Left cardiac atrium (tissue), 4 donors: ENCODE data around the gene FOXO1. TPM values are rescaled to one million over a fixed set of nuclear protein-coding genes. Genes with fewer than 3 reads are reported as not detected.

Experiments
- ATAC-seq, 2 donors: fragments of 200-7000 bp; cut with Tn5 transposase; one replicate each; pipeline ENCODE4 v1.9.1; 2020; ENCODE audit warnings: mild to moderate bottlenecking in 2 of 2, moderate library complexity in 2 of 2
- DNase-seq: peaks from one replicate; pipeline ENCODE4 v3.0.0-alpha.2; 2020
- intact Hi-C, 2 donors: fragments of 100-400 bp; cut with DNase I; formaldehyde crosslinking; loops; one replicate each; pipeline versions ENCODE4 v1.14.1 to v1.15.1; 2022 to 2023
- total RNA-seq, 2 donors: library from RNA; stranded (reverse); fragmentation: NEBNext Ultra II Directional; extraction: Animal tissue kit (Norgen Biotek cat#: 25700); gene quantifications; one replicate each; pipeline ENCODE4 v1.2.1, GENCODE V29; 2021
- donor health status: DM: no; HTN: yes; CAD: no.
- donor health status: DM: no; HTN: yes; CAD: no; lungs with severe emphysema.
- donor health status: DM: yes; HTN: yes; CAD: no.
- donor health status: Dilated cardiomyopathy.

FOXO1 gene
- total RNA-seq, 2 donors from 2014 or later = 22.9 to 31.5 TPM

DNA sequence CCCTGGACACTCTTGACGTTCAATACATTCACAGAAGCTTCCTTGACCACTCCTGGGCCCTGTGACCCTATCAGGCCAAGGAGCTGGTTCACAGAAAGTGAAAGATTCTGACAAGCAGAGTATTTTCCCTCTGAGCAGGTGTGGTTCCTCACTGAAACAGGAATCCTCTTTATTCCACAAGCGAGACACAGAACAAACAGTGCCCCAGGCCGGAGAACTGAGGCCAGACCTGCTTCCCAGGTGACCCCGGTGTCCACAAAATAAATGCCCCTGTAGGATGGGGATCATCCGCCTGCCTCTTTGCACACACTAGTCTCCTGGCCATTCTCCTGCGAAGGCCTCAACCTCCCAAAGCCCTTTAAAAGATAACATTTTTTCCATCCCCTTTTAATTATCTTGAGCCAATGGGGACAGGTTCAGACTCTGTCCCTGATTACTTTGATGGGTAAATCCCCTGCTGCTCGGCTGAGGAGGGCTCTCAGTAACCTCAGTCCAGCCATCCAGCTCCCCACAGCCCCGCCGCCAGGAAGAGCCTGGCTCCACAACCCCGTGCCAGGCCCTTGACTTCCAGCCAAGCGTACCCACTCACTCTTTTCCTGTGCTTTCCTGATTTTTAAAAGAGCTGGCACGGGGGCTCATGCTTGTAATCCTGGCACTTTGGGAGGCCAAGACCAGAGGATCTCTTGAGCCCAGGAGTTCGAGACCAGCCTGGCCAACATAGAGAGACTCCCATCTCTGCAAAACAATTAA is 129.1 kb downstream of the FOXO1 start:
- intact Hi-C loops = no loop called here
- DNase-seq (no peak), ATAC-seq (no peak)

DNA sequence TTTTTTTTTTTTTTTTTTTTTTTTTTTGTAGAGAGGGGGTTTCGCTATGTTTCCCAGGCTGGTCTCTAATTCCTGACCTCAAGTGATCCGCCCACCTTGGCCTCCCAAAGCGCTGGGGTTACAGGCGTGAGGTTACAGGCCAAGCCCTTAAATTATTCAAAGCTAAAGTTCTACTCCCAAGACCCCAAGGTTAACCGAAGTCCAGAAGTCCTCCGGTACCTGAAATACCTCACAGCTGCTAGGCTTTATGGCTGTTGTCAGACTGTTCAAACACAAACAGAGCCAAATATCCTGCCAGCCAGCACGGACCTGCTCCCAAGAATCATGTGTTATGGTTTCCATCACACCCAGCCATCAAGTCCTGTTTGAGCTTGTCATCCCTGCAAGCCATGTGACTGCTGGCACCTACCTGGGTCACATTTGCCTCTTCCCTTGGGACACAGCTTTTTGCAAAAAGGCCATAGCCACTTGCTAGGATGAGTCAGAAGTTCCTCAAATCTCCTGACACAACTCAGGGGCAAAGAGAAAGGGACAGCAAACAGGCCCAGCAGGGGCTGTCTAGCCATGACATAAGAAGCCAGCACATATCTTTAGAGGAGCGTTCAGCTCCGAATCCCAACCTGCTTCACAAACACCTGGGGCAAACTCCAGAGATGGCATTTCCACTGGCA is 129.9 kb downstream of the FOXO1 start:
- intact Hi-C loops = no loop called here
- no peak for DNase-seq
- ATAC-seq = peak in 1 of 2 donors; percentile 38

DNA sequence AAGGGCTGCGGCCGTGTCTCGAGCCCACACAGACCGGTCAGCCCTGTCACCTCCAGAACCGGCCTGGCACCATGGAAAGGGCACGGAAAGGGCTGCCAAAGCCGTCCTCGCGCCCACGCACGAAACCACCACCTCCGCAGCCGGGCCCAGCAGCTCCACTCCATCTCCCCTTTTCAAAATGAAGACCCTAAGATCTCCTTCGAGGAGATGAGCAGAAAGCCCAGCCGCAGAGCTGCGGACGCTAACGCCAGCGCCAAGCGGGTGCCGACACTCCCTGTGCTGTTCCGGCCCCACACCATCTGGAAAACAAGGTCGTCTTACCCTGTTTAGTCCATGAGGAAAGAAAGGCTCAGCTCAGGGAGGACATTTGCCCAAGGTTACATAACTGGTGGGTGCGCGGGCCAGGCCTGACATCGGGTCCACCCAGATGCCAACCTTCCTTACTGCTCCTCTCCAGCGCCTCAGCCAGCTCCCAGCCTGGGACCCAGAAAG is 131.1 kb downstream of the FOXO1 start:
- no peak for DNase-seq
- intact Hi-C loops = no loop called here
- ATAC-seq = peak in 1 of 2 donors; percentile 47

DNA sequence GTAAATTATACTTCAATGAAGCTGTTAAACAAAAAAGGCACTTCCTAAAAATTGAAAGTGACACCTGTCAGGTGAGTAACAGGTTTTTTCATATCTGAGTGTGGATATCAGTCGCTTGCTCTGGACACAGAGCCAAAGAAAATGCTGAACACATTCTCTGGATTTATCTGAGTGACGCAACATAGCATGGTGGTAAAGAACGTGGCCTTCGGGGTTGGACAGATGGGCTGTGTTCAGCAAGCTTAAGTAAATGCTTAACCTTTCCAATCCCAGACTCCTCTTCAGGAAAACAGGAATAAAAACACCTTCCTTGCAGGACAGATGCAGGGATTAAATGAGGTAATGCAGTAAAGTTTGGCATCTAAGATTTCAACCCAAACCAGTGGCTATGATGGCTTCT is 132.0 kb downstream of the FOXO1 start:
- DNase-seq (no peak), ATAC-seq (no peak)
- intact Hi-C loops = no loop called here

DNA sequence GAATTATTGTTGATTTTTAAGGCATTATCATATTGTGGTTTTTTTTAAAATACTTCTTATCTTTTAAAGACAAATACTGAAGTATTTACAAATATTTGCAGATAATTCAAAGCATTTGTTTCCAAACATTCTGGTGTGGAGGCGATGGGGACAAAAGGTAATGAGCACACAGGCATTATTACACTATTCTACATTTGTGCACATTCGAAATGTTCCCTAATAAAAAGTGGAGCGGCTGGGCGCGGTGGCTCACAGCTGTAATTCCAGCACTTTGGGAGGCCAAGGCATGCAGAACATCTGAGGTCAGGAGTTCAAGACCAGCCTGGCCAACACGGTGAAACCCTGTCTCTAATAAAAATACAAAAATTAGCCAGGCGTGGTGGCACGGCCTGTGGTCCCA is 133.4 kb downstream of the FOXO1 start:
- DNase-seq = no peak
- intact Hi-C loops = no loop called here
- ATAC-seq = no peak

DNA sequence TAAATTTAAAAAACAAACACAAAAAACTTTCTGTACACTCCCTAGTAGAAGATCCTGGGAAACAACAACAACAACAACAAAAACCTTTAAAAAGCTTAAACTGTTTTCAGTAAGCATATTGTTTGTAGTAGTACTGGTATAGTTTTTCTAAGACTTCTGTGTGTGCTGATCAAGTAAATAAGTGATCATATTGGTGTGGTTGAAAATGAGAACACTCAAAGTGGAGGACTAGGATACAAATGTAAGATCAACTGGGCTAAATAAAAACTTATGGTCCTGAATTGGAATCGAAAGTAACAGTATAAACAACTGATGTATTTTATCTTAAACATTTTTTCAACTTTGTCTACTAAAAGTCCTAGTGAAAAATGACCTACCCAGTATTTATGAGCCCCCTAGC is 135.5 kb downstream of the FOXO1 start:
- no peak for ATAC-seq
- intact Hi-C loops = no loop called here
- no peak for DNase-seq

DNA sequence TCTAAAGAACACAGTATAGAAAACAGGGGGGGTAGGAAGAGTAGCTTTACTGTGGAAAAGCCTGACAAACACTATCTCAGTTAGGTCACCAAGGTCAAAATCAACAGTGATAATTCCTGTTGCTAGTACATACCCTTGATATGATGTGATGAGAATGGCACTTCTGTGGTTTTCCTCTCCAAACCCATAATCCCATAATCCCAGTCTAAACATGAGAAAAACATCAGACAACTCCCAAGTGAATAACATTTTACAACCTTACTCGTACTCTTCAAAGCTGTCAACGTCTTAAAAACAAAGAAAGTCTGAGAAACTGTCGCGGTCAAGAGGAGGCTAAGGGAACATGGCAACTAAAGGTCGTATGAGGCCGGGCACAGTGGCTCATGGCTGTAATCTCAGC is 137.6 kb downstream of the FOXO1 start:
- ATAC-seq (no peak), DNase-seq (no peak)
- intact Hi-C loops = no loop called here

DNA sequence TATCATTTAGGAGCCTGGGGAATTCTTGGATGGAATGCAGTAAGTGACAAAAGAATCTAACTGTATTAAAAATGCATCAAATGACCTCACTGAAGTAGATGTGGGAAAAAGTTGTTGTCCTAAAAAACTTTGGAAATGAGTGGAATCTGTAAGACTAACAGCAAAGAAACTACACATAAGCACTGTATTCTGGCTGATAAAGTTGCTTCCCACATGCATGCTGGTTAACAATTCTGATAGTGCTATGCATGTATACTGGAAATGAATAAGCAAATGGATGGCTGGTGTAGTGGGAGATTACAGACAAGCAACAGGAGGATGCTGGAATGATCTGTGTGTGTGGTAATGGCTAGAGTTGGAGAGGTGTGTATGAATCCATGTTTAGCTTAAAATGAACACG is 138.5 kb downstream of the FOXO1 start:
- DNase-seq = no peak
- intact Hi-C loops = no loop called here
- ATAC-seq = no peak

DNA sequence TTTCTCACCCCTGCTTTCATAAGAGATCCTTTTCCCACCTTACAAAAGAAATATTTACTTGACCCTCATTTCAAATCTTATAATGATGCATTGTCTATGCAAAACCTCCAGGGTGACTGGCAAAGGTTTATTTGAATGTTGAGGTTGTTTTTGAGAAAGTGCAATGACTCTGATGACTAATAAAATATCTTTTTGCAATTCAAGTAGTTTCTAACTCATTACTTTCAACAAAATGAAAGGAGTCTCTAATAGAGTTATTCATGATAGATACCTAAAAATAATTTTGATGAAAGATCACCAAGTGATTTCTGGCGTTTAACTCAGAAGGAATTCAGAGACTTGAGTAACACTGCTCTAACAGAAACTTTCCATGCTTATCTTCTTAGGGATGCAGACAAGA is 144.2 kb downstream of the FOXO1 start:
- DNase-seq (no peak), ATAC-seq (peak in 1 of 2 donors; percentile 38)
- intact Hi-C loops = no loop called here

DNA sequence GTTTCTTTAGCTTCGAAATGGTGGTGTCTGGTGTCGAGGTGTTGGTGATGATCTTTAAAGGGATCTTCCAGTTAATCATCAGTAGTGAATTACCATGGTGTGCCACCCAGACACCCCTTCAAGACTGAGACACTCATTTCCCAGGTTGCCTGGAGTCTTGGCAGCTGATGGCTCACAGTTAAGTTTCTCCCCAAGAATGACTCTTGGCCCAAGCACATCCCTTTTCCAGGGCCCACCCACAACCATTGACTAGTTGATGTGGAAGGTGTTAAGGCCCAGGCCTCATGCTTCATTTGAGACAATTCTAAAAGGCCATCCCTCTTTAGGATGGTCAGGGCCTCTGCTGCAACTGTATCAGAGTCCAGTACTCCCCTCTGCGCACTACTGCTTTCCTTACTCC is 145.5 kb downstream of the FOXO1 start:
- intact Hi-C loops = no loop called here
- DNase-seq = no peak

DNA sequence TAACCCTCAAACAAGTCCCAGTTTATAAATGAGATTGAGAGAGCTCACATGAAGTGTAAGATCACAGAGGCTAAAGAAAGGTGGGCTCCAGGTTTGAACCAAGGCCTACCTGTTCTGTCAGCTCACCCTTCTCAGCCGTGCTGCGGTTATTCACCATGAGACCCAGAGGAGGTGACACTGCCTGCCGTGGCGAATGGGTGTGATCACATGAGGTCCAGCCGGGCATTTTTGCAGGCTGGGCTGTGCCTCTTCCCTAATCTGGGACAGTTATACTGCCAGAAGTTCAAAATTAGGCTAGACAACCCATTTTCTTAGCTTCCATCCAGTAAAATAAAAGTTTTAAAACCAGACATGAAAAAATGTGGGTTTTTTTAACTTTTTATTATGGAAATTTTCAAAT is 146.8 kb downstream of the FOXO1 start:
- ATAC-seq (peak; percentile 78), DNase-seq (peak; percentile 48)
- intact Hi-C loops = no loop called here

More for the DNA sequence above, 145.5 kb downstream of the FOXO1 start:
- ATAC-seq = no peak

DNA sequence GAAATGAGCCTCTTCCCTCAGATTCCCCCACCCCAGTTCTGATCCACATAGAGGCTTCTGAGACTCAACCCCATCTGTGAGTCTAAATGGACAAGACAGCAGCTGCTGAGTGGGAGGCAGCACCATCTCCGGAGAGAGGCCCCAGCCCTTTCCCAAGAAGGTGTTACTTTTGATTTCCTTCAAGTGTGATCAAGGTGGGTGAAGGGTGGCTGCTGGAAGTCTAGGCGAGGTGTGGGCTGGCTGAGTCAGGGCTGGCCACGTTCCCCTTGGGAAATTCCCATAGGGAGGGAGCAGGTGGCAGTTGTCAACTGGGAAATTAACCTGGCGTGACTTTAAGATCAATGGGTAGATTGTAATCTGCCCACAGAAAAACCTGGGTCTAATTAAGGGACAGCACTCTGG is 148.0 kb downstream of the FOXO1 start:
- ATAC-seq = no peak
- intact Hi-C loops = no loop called here
- no peak for DNase-seq

DNA sequence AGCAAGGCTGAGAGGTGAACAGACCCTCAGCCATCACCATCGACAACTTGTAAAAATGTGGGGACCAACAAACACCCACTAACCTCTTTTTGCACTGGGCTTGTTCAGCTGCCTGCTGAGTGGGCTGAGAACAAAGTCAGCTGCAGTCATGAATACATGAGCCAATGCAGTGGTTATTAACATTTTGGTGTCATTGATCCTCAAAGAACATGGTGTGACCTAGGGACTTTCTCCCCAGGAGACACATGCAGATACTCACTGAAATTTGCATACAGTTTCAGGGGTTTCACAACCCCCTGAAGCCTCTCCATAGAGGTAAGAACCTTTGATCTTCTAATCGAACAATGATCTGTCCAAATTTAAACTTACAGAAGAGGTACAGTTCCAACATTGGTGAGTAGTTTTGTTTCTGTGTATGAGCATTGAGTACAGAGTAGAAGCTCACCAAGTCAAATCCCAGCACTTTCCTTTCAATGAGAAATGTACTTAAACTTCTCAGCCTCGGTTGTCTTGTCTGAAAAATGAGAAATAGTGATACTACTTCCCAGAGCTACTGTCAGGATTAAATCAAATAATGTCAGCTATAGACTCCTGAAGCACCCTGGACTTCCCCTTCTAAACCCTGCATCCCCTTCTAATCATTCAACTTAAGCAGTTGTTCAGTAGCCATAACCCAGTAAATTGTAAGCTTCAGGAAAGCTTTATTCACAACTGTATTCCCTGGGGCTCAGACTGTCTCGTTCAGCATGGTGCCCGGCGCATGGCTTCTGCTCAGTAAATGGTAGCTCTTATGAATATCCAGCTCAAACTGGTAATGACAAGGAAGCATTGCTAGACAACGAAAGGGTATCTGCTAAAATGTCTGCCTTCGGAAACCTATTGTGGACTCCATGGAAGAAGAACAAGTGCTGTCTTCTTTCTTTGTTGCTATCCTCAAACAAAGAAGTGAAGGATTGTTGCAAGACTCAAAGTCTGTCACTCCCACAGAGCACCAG is 148.7 kb downstream of the FOXO1 start:
- no peak for ATAC-seq
- DNase-seq = no peak
- intact Hi-C loops = no loop called here

DNA sequence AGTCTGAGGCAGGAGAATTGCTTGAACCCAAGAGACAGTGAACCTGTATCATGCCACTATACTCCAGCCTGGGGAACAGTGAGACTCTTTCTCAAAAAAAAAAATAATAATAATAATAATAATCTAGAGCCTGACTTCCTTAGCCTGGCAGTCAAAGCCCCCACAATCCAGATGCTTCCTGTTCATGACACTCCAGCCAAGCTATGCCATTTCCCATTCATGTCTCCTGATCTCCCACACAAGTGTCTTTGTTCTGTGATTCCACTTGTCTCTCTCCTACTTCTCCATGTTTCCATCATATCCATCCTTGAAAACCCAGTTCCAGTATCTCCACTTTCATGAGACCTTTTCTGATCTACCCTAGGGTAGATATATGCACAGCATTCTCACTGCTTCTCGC is 150.7 kb downstream of the FOXO1 start:
- DNase-seq (no peak), ATAC-seq (no peak)
- intact Hi-C loops = no loop called here

DNA sequence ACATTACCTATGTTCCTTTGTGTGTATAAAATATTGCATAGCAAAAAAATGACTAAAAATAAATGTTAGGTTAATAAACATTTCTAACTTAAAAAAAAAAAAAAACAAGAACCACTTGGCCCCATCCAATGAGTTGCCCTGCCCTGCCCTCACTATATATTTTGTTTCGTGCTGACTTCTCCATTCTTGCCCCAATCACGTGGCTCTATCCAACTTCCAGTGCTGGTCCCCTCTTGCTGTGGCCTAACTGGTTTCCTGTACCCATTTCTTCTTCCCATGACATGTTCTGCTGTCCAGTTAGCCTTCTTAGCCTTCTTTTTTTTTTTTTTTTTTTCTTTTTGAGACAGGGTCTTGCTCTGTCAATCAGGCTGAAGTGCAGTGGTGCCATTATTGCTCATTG is 151.6 kb downstream of the FOXO1 start:
- intact Hi-C loops = no loop called here
- DNase-seq (no peak), ATAC-seq (peak in 1 of 2 donors; percentile 34)

DNA sequence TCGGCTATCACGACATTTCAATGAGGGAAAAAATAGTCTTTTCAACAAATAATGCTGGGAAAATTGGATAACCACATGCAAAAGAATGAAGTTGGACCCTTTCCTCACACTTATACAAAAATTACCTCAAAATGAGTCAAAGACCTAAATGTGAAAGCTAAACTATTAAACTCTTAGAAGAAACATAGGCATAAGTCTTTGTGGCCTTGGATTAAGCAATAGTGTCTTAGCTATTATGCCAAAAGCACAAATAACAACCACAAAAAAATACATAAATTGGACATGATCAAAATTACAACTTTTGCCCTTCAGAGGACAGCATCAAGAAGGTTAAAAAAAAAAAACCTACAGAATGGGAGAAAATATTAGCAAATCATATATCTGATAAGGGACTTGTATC is 156.6 kb downstream of the FOXO1 start:
- ATAC-seq = no peak
- intact Hi-C loops = no loop called here
- no peak for DNase-seq

DNA sequence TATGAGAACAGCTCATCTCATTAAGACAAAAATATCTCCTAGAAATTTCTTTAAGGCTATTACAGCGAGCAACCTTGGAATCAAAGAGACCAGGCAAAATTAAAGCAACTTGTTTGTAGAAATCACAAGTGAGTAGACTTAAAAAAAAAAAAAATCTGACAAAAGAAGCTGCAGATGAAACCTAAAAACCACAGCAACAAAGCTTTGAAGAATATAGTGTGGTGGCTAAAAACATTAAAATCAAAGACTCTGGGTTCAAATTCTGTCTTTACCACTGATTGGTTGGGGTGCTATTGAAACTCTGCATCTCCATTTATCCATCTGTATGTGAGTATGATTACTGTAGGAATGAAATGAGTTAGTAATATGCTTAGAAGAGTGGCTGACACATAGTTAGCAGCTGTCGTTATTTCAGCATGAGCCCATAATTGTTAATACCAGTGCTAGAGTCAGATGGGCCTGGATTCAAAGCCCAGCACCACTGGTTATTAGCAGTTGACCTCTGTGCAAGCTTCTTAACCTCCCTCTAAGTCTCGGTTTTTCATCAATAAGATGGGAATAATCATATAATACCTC is 157.6 kb downstream of the FOXO1 start:
- DNase-seq (no peak), ATAC-seq (no peak)
- intact Hi-C loops = no loop called here

DNA sequence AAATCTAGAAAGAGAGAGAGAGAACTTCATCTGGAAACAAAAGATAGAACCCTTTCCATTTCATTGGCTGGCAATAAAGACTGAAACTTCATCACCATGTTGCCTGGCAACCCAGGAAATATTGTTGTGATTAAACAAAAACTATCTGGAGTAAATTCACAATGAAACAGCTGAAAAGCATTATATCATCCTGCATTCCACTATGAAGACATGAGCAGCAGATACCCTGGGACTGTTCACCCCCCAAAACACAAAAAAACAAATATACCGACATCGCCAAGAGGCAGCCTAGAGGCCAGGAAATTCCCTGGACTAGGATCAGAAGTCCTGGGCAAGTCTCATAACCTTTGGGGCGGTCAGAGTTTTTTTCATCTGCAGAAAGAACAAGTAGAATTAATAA is 158.3 kb downstream of the FOXO1 start:
- DNase-seq (no peak), ATAC-seq (peak; percentile 80 to 87)
- intact Hi-C loops = no loop called here
